Upper lobe of left lung (tissue), 4 donors: ENCODE measurements around the gene ISL2.

Experiments used
- POLR2A ChIP-seq, 4 donors: fragments of 450-650 bp; IDR thresholded peaks; one replicate each; pipeline ENCODE4 v1.5.1; 2016 to 2017; ENCODE audit warnings: antibody characterized with exemption in 4 of 4, mild to moderate bottlenecking in 2 of 4
- POLR2AphosphoS5 ChIP-seq, 2 donors: sonication (generic); formaldehyde crosslinking; IDR thresholded peaks; one replicate each; pipeline ENCODE4 v1.5.1; 2017; ENCODE audit warnings: antibody characterized with exemption in 2 of 2
- TF ChIP-seq, protein P1 (sequence below), 6 experiments: fragments of 450-650 bp in 4 of 6; fragments of 200-600 bp in 2 of 6; sonication (generic) in 2 of 6; IDR thresholded peaks; one replicate each; pipeline ENCODE4 v1.5.1; 2016 to 2019; ENCODE audit warnings: antibody characterized with exemption in 6 of 6

- no peak for TF ChIP-seq POLR2AphosphoS5 (IDR thresholded peaks at IDR 0.05)
- TF ChIP-seq POLR2A (IDR thresholded peaks at IDR 0.05) = no peak
- TF ChIP-seq, protein P1, sequence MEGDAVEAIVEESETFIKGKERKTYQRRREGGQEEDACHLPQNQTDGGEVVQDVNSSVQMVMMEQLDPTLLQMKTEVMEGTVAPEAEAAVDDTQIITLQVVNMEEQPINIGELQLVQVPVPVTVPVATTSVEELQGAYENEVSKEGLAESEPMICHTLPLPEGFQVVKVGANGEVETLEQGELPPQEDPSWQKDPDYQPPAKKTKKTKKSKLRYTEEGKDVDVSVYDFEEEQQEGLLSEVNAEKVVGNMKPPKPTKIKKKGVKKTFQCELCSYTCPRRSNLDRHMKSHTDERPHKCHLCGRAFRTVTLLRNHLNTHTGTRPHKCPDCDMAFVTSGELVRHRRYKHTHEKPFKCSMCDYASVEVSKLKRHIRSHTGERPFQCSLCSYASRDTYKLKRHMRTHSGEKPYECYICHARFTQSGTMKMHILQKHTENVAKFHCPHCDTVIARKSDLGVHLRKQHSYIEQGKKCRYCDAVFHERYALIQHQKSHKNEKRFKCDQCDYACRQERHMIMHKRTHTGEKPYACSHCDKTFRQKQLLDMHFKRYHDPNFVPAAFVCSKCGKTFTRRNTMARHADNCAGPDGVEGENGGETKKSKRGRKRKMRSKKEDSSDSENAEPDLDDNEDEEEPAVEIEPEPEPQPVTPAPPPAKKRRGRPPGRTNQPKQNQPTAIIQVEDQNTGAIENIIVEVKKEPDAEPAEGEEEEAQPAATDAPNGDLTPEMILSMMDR (IDR thresholded peaks at IDR 0.05) = no peak
These were observed 36.8 kb upstream of the ISL2 start for GRCh38 chr15:76299786-76300185.
